ENCODE data around the gene WBP2. TPM values are rescaled to one million over a fixed set of nuclear protein-coding genes. Genes with fewer than 3 reads are reported as not detected.
A peak's percentile ranks its signal among the peaks of the same experiment; 100 is the strongest.

WBP2 gene
- total RNA-seq, 4 donors from 2014 or later = 63.5 to 79.7 (median 71.0) TPM

DNA sequence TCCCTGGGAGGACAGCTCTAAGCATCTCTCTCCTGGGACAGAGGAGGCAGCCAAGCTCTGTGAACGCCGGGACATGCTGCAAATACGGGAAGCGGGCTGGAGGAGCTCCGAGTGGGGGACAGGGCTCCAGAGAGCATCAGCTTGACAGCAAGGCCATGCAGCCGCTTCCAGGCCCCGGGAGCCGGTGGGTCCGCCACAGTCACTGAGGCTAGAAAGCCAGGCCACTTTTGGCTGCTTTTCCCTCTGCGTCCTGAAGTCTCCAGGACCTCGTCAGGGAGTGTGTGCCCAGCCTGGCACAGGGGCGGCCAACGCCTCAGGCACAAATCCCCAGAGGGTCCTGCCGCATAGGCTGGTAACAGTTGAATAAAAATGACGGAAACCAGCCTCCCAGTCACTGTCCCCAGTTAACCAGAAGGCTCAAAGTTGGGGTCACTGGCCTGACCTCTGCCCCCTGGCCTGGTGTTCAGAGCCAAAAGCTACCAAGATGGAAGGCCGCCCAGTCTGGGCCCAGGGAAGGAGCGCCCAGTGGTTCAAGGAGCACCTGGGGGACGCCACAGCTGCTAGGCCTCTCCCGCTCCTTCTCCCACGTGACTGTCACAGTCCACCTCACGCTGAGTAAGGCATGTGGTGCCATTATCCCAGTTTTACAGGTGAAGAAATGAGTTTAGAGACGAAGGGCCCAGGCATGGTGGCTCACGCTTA is 44.8 kb upstream of the WBP2 start:
- 83 to 86% methylated on average over 23 of the region's 23 CpGs for WGBS, 2 donors
- H3K36me3 ChIP-seq = peaks cover 5 to 58% (median 11%) of the 10 kb centered on the region in 3 donors
- no peak overlapping the region for H3K4me3 ChIP-seq
- no peaks in the 10 kb centered on the region for H3K9me3 ChIP-seq
- no peak for DNase-seq (ENCODE audit: low spot score in 2 of 2)
- TF ChIP-seq EP300 (IDR thresholded peaks at IDR 0.05) = no peak
- no peak for TF ChIP-seq POLR2A (IDR thresholded peaks at IDR 0.05)
- TF ChIP-seq, protein P1, sequence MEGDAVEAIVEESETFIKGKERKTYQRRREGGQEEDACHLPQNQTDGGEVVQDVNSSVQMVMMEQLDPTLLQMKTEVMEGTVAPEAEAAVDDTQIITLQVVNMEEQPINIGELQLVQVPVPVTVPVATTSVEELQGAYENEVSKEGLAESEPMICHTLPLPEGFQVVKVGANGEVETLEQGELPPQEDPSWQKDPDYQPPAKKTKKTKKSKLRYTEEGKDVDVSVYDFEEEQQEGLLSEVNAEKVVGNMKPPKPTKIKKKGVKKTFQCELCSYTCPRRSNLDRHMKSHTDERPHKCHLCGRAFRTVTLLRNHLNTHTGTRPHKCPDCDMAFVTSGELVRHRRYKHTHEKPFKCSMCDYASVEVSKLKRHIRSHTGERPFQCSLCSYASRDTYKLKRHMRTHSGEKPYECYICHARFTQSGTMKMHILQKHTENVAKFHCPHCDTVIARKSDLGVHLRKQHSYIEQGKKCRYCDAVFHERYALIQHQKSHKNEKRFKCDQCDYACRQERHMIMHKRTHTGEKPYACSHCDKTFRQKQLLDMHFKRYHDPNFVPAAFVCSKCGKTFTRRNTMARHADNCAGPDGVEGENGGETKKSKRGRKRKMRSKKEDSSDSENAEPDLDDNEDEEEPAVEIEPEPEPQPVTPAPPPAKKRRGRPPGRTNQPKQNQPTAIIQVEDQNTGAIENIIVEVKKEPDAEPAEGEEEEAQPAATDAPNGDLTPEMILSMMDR (IDR thresholded peaks at IDR 0.05) = no peak
- no peak overlapping the region for H3K27ac ChIP-seq
- no peaks in the 10 kb centered on the region for H3K27me3 ChIP-seq
- H3K4me1 ChIP-seq = peaks cover 0 to 36% (median 19%) of the 10 kb centered on the region in 4 donors

DNA sequence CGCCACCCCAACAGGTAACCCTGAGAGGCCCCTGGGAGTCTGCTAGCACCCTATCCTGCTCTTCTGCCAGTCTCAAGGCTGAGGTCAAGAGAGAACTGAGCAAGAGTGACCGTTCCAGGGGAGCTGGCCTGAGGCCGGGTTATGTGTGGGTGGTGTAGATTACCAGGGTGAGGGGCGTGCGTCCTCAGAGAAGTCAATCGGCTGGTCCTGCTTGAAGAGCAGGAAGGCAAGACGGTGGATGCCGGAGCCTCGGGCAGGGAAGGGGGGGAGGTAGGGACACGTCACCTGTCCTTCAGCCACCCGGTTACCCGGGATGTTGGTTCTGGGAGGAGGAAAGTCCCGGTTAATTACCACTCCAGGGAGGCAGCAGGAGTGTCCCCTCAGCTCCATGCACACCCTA is 44.2 kb upstream of the WBP2 start:
- no peak for TF ChIP-seq POLR2A (IDR thresholded peaks at IDR 0.05)
- TF ChIP-seq, protein P1 (IDR thresholded peaks at IDR 0.05) = no peak
- TF ChIP-seq EP300 (IDR thresholded peaks at IDR 0.05) = no peak
- peaks cover 5 to 58% (median 11%) of the 10 kb centered on the region in 3 donors for H3K36me3 ChIP-seq
- DNase-seq (ENCODE audit: low spot score in 2 of 2) = no peak

DNA sequence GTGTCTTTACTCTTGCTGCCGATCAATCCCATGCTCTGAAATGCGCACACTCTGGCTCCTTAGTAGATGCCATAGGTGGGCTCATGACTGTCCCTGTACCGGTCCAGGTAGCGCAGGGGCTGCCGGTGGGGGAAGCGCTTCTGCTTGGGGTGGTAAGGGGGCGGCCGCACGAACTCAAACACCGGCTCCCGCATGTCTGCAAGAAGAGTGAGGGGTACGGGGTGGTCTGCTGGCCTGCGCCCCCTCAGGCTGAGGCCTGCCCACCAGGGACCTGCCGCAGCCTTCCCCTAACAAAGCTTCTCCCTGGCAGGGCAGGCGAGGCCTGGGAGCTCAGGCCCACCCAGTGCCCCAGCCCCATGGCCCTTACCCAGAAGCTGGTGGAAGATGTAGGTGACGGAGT is 43.7 kb upstream of the WBP2 start:
- no peak for DNase-seq (ENCODE audit: low spot score in 2 of 2)
- 94 to 99% methylated on average over 6 to 9 of the region's 16 CpGs for WGBS, 2 donors
- Histone ChIP-seq H3K4me3 (no peak overlapping the region), H3K27ac (no peak overlapping the region), H3K27me3 (no peaks in the 10 kb centered on the region), H3K4me1 (peaks cover 0 to 42% (median 27%) of the 10 kb centered on the region in 4 donors), H3K36me3 (peaks cover 5 to 58% (median 11%) of the 10 kb centered on the region in 3 donors), H3K9me3 (no peaks in the 10 kb centered on the region)
- TF ChIP-seq, protein P1 (IDR thresholded peaks at IDR 0.05) = no peak
- TF ChIP-seq EP300 (IDR thresholded peaks at IDR 0.05) (no peak), POLR2A (IDR thresholded peaks at IDR 0.05) (no peak)

More for the DNA sequence above, 44.2 kb upstream of the WBP2 start:
- 84 to 90% methylated on average over 13 of the region's 13 CpGs for WGBS, 2 donors
- no peaks in the 10 kb centered on the region for H3K9me3 ChIP-seq
- H3K4me1 ChIP-seq = peaks cover 0 to 41% (median 25%) of the 10 kb centered on the region in 4 donors
- no peak overlapping the region for H3K27ac ChIP-seq
- no peaks in the 10 kb centered on the region for H3K27me3 ChIP-seq
- no peak overlapping the region for H3K4me3 ChIP-seq

DNA sequence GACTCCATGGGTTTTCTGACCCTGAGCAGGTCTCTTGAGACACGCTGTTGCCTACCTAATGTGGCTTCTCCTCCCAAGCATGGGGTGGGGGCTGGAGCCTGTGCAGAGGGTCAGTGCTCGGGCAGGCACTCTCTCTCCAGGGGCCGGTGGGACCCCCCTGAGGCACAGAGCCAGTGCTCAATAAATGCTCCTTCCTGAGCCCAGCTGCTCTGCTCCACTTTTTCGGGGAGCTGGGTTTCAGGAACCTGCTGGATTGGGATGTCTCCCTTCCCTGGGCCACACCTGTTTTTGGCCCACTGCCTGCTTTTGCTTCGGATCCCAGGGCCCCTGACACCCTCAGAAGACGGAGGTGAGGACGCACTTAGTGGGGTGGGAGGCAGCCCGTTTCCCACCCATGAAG is 42.9 kb upstream of the WBP2 start:
- no peak for DNase-seq (ENCODE audit: low spot score in 2 of 2)
- TF ChIP-seq, protein P1 (IDR thresholded peaks at IDR 0.05) = no peak
- TF ChIP-seq EP300 (IDR thresholded peaks at IDR 0.05) (no peak), POLR2A (IDR thresholded peaks at IDR 0.05) (no peak)
- Histone ChIP-seq H3K4me3 (no peak overlapping the region), H3K4me1 (peaks cover 0 to 42% (median 24%) of the 10 kb centered on the region in 4 donors), H3K27me3 (no peaks in the 10 kb centered on the region), H3K36me3 (peaks cover 5 to 56% (median 11%) of the 10 kb centered on the region in 3 donors), H3K27ac (peak overlapping the region in 1 of 4 donors; percentile 91), H3K9me3 (no peaks in the 10 kb centered on the region)
- 75 to 85% methylated on average over 8 of the region's 8 CpGs for WGBS, 2 donors
